ENCODE measurements around the gene EN2.
A peak's percentile ranks its signal among the peaks of the same experiment; 100 is the strongest.

DNA sequence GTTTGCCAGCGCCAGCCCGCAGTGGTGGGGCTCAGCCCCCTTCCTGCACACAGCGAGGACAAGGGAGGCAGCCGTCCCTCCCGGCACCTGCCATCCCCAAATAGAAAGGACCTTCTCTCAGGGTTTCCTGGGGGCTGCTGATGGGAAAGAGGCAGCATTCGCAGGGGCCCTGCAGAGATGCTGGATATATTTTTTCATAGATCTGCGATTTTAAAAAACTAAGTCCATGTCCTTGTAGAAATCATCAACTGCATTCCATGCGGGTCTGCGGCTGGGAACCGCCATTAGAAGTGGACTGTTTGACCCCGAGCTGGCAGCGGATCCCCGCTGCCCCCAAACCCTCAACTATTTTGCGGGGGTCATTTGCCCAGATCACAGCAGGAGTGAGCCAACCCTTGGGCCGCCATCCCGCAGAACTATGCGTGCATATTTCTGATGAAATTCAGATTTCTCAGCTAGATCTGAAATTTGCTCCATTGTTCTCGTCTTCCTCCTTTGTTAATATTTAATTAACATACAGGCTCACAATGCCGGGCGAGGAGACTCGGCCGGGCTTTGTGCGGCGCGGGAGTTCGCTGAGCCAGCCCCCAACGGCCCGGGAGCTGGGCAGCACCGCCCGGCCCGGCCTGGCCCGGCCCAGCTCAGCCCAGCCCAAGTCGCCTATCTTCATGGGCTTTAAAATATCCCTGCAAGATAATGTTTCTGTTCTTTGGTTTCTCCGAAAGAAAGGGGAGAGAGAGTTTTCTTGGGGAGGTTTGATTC, 2.0 kb downstream of the EN2 start:
- peak; percentile 97 for TF ChIP-seq EZH2 (IDR thresholded peaks at IDR 0.05; ENCODE audit: borderline replicate concordance)
- TF ChIP-seq, protein P1, sequence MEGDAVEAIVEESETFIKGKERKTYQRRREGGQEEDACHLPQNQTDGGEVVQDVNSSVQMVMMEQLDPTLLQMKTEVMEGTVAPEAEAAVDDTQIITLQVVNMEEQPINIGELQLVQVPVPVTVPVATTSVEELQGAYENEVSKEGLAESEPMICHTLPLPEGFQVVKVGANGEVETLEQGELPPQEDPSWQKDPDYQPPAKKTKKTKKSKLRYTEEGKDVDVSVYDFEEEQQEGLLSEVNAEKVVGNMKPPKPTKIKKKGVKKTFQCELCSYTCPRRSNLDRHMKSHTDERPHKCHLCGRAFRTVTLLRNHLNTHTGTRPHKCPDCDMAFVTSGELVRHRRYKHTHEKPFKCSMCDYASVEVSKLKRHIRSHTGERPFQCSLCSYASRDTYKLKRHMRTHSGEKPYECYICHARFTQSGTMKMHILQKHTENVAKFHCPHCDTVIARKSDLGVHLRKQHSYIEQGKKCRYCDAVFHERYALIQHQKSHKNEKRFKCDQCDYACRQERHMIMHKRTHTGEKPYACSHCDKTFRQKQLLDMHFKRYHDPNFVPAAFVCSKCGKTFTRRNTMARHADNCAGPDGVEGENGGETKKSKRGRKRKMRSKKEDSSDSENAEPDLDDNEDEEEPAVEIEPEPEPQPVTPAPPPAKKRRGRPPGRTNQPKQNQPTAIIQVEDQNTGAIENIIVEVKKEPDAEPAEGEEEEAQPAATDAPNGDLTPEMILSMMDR (IDR thresholded peaks at IDR 0.05; ENCODE audit: poor library complexity), result no peak

Data from hepatocyte (in vitro differentiated cells).